ENCODE results near the gene RBM43. TPM values are rescaled to one million over a fixed set of nuclear protein-coding genes. Genes with fewer than 3 reads are reported as not detected.

RBM43 gene
- total RNA-seq, 6 experiments from 2014 or later, result 2.2 to 4.2 (median 3.3) TPM

DNA sequence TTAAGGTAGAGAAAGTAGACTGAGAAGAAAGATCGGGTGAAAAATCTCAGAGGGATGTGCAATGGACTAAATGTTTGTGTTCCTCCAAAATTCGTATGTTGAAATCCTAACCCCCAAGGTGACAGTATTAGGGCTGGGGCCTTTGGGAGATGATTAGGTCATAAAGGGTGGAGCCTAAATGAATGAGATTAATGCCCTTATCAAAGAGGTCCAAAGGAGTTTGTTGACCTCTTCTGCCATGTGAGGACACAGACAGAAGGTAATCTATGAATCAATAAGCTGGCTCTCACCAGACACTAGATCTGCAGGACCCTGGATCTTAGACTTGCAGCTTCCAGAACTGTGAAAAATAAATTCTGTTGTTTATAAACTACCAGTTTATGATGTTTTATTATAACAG, 30.5 kb upstream of the RBM43 start:
- H3K27me3 ChIP-seq, result no peaks in the 10 kb centered on the region
- H3K36me3 ChIP-seq, result no peaks in the 10 kb centered on the region
- DNase-seq, result no peak
- TF ChIP-seq CTCF (IDR thresholded peaks at IDR 0.05) (no peak), POLR2A (IDR thresholded peaks at IDR 0.05) (no peak)
- no peak overlapping the region for H3K27ac ChIP-seq
- intact Hi-C loops (cut with DNase I), result no loop called here
- no peaks in the 10 kb centered on the region for H3K9me3 ChIP-seq
- 29% methylated on average over 2 of the region's 2 CpGs for WGBS (ENCODE audit: insufficient coverage, low coverage, low lambda C conversion rate, missing lambda C conversion rate)
- peaks cover 0 to 19% (median 3%) of the 10 kb centered on the region in 4 donors for H3K4me1 ChIP-seq
- no peak overlapping the region for H3K4me3 ChIP-seq
- peak; percentile 64 to 81 (median 75) for ATAC-seq

DNA sequence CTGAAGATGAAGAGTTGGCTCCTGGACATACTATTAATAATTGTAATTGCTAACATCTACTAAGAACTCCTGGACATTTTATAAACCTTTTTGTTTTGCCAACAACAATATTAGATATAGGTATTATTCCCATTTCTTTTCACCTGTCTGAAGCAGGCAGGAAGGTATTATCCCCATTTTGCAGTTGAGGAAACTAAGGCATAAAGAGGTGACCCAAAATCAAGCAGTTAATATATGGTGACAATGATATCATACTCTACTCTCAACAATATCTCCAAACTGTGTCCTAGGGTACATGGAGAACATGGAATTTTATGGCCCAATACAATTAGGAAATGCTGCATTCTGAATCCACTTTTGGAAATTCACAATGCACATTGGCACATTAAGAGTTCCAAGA, 29.6 kb upstream of the RBM43 start:
- peaks cover 0 to 19% (median 3%) of the 10 kb centered on the region in 4 donors for H3K4me1 ChIP-seq
- DNase-seq, result no peak
- H3K4me3 ChIP-seq, result no peak overlapping the region
- TF ChIP-seq CTCF (IDR thresholded peaks at IDR 0.05), result no peak
- no peak for TF ChIP-seq POLR2A (IDR thresholded peaks at IDR 0.05)
- H3K9me3 ChIP-seq, result no peaks in the 10 kb centered on the region
- H3K36me3 ChIP-seq, result no peaks in the 10 kb centered on the region
- intact Hi-C loops (cut with DNase I), result no loop called here
- no peak for ATAC-seq
- no peak overlapping the region for H3K27ac ChIP-seq
- no peaks in the 10 kb centered on the region for H3K27me3 ChIP-seq

GRCh38 chr2:151289972-151290866, 28.6 kb upstream of the RBM43 start:
- WGBS (ENCODE audit: insufficient coverage, low coverage, low lambda C conversion rate, missing lambda C conversion rate), result 18% methylated on average over 9 of the region's 9 CpGs
- TF ChIP-seq CTCF (IDR thresholded peaks at IDR 0.05) (no peak), POLR2A (IDR thresholded peaks at IDR 0.05) (no peak)
- Histone ChIP-seq H3K36me3 (no peaks in the 10 kb centered on the region), H3K4me3 (peak overlapping the region; percentile 71 to 83 (median 78)), H3K27ac (peak overlapping the region; percentile 99 to 100 (median 99)), H3K4me1 (peaks cover 0 to 19% (median 3%) of the 10 kb centered on the region in 4 donors), H3K9me3 (no peaks in the 10 kb centered on the region), H3K27me3 (no peaks in the 10 kb centered on the region)
- ATAC-seq (peak; percentile 22 to 51 (median 40)), DNase-seq (no peak)
- intact Hi-C loops (cut with DNase I), result no loop called here

DNA sequence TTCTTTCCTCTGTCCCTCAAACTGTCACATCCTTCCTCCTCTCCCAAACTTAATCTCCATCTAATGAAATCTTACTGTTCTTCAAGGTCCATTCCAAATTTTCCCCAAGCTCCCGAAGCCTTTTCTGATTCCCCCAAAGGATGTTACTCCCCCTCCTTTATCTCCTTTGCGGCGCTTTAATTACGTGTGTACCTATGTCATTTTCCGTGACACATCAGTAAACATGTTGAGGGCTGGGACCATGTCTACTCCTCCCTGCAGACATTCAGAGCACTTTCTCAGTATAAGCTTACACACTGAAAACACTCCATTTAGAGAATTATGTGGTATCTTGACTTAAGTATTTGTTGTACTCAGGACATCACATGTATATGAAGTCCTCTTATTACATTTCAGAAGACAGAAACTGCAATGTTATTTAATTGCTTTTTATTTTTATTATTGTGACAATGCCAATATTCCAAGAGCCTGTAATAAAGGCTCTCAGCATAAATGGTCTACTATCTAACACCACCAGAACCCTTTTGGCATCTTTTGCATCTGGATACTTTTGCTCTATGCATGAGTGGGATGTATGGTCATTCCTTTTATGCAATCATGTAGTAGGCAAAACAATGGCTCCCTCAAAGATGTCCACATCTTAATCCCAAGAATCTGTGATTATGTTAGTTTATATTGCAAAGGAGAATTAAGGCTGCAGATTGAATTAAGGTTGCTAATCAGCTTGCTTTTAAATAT, 26.0 kb upstream of the RBM43 start:
- Histone ChIP-seq H3K4me1 (peaks cover 0 to 19% (median 3%) of the 10 kb centered on the region in 4 donors), H3K36me3 (no peaks in the 10 kb centered on the region), H3K27me3 (no peaks in the 10 kb centered on the region), H3K9me3 (no peaks in the 10 kb centered on the region), H3K4me3 (no peak overlapping the region), H3K27ac (no peak overlapping the region)
- ATAC-seq (no peak), DNase-seq (no peak)
- WGBS (ENCODE audit: insufficient coverage, low coverage, low lambda C conversion rate, missing lambda C conversion rate), result 72% methylated on average over 5 of the region's 5 CpGs
- no peak for TF ChIP-seq POLR2A (IDR thresholded peaks at IDR 0.05)
- no peak for TF ChIP-seq CTCF (IDR thresholded peaks at IDR 0.05)
- intact Hi-C loops (cut with DNase I), result no loop called here
